NCI-H774 (cell line): ENCODE data around the gene TBX4.

Experiments used
- DNase-seq: peaks from one replicate; lab custom pipeline; 2025; lab: John Stamatoyannopoulos, UW

TBX4 gene

GRCh38 chr17:61454381-61455323 lies 2.4 kb downstream of the TBX4 start:
- DNase-seq = no peak

- DNase-seq = no peak
Observed at GRCh38 chr17:61455324-61456060, 3.3 kb downstream of the TBX4 start.

DNA sequence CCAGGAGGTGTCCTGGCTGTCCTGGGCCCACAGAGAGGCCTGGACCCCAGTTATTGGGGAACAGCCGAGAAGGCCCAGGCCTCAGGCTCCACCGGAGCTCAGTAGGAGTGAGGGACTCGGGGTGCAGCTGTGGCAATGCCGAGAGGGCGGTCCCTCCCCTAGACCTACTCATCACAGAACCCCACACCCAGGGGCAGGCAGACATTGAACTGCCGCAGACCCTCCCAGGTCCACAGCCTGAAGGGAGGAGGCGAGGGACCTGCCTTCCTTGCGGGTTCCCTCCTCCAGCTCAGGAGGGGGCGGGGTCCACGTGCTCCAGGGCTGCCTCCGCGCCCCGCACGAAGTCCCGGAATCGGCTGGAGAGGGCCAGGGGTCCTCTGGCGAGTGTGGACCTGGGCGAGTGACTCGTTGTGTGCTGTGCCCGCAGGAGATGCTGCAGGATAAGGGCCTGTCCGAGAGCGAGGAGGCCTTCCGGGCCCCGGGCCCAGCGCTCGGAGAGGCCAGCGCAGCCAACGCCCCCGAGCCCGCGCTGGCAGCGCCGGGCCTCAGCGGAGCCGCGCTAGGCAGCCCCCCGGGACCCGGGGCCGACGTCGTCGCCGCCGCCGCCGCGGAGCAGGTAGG lies 3.9 kb downstream of the TBX4 start:
- DNase-seq = no peak

DNA sequence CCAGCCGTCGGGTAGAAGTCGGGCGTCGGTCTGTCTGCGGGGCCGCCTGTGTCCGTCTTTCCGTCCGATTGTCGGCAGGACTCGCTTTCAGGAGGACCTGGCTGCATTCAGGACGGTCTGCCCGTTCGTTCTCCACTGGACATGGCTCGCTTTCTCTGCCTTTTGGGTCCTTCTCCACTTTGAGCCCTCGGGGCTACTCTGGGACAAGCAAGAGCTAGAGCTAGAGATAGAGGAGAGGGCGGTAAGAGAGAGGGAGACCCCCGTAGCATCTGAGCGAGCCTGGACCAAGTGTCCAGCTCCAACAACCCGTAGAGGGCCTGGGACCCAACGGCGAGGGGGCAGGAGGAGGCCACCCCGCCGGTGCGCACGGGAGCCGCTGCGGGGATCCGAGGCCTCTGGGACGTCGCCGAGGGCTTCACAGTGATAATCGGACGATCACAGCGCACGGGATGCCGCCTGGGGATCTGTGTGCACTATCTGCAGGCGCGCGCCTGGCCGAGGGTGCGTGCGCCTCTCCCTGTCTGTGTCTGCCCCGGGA lies 4.5 kb downstream of the TBX4 start:
- DNase-seq = no peak

DNA sequence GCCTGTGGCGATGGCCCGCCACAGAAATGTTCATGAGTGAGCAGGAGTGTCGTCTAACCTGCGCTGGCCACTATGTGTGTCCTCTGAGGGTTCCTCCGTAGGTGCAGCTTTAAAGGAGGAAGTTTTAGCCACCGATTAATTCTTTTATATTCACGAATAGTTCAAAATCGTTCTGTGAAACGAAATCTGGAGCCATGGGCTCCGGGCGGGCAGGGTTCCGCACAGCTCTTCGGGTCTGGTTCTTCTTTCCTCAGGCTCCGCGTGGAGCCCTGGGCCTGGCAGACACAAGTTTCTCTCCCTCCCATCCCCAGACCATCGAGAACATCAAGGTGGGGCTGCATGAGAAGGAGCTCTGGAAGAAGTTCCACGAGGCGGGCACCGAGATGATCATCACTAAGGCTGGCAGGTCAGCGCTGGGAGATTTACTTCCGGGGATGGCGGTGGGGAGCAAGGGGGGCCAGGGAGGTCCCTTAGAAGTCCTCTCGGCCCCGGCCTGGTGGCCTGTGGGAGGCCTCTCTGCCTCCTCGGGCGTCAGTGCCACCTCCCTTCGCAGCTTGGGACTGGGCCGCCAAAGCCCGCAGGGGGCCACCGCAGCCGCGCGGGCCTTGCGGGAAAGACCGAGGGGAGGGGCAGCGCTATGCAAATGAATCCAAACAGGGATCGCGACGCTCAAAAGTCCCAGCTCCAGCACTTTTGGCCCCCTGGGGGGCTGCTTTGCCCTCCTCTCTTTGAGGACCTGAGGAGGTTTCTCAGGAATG lies 5.2 kb downstream of the TBX4 start:
- DNase-seq = no peak

- no peak for DNase-seq
Observed at GRCh38 chr17:61458000-61458399, 5.8 kb downstream of the TBX4 start.

DNA sequence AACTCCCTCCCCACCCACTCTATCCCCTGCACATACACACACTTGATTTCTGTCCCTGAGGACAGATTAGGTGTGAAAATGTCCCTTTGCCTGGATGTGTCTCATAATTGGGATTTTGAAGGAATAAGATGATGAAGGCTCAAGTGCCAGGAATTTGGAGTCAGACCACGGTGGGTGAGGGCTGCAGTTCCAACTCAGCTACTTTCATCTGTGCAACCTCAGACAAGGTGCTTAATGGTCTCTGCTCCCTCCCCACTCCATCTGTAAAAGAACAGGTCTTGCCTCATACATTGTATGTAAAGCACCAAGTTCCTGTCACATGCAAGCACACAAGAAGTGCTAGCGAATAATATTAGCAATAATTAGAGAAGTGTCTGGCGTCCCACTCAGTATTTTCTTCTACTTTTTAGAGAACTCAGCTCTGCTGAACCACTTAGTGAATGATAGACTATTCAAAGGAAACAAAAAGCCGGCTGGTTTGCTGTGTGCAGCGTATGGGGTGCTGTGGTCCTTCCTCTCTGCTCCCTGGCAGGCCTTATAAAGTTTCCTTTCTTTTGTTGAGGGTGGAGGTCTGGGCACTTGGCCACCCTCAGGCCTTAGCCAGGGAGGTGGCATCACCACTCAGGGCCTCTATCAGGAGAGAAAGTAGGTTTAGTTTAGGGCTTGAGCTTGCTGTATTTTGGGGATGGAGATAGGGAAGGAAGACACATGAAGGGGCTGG lies 6.4 kb downstream of the TBX4 start:
- DNase-seq = no peak

DNA sequence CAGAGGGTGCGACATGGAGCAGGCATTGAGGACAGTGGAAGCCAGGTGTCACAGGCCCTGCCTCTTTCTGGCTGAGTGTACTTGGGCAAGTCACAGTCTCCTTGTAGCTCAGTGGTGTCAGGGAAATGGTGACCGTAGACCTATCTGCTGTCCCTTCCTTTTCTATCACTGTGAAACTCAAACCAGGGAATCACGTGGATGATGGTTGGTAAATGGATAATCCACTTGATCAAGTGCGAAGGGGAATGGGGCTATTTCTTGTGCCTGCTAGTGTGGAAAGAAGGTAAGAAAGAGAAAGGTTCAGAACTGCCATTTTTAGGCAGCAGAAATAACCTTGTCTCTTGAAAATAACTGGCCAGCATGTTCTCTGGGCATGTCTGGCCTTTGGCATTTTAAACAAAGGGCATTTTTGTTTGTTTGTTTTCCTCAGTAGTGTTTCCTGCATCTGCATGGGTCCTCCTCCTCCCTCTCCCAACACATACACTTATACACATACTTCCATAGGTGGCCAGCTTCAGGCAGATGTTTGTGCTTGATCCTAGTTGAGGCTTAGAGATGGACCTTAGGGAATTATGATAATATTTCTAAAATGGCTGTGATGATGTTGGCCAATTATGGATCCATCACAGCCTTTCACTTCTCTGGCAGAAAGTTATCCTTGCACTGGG lies 7.1 kb downstream of the TBX4 start:
- DNase-seq = no peak

GRCh38 chr17:61459939-61460718 lies 7.9 kb downstream of the TBX4 start:
- no peak for DNase-seq

DNA sequence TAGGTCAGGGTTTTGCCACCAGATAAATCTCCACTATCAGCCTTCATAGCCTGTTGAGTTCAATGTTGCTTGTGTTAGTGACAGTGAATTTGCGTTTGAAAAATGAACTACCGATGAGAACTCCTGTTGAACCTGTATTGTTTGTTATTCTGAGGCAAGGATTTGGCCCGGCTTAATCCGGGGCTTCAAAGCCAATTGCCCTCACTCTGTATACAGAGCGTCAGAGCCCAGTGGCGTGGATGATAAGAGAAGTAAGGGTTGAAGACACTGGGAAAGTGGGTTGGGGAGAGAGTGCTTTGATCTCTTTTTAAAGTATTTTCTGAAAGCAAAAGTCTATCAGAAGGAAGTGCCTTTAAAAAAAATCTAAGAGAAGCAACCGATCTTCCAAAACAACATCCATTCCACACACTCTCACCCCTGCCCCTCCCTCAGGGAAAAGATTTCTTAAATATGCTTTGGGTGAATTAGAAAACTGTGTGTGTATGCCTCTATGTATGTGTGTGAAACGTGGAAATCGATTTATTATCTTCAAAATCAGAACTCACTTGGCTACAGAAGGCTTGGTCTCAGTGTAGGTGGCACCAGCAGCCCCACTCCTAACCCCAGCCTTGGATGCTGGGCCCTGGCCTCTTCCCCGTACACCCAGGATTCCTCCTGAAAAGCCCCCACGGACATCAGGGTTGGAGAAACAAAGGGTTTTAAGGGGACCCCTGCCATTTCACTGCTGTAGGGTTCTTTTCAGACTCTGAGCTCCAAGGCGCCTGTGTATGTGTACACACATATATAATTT lies 8.8 kb downstream of the TBX4 start:
- DNase-seq = no peak

GRCh38 chr17:61461586-61461966 lies 9.4 kb downstream of the TBX4 start:
- no peak for DNase-seq

- no peak for DNase-seq
Observed at GRCh38 chr17:61461967-61462718, 9.9 kb downstream of the TBX4 start.

GRCh38 chr17:61462719-61463315 lies 10.6 kb downstream of the TBX4 start:
- no peak for DNase-seq

GRCh38 chr17:61463316-61464129 lies 11.3 kb downstream of the TBX4 start:
- DNase-seq = no peak

DNA sequence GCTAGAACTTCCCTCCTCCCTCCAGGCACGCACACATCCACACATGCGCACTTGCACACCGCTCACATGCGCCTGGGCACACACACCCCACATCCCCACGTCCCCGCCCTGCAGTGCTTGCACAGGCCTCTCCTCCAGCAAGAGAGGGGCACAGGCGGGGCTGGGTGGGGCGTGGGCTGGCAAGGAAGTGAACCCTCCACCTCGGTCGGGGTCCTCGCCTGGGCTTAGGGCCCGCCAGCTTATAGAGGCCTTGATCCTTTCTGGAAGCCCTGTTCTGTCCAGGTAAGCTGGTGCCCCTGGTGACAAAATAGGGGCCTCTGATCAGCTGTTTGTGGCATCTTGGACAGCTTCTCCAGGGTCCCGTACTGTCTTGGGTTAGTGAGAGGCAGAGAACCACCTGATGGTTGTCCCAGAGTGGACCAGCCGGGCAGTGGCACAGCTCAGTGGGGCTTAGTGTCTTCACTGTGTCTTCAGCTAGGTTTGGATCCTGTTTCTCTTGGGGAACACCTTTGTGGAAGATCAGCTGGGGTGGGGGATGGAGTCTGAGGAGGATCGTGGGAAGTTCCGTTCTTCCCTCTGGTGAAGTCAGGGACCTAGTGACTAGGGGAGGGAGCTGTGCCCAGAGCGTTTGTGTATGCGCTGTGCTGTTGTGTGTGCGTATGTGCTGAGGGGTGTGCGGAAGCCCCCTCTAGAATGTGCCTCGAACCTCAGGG lies 12.1 kb downstream of the TBX4 start:
- no peak for DNase-seq

GRCh38 chr17:61464843-61465180 lies 12.6 kb downstream of the TBX4 start:
- DNase-seq = no peak
